Measurements from ENCODE around the gene PHACTR3.

DNA sequence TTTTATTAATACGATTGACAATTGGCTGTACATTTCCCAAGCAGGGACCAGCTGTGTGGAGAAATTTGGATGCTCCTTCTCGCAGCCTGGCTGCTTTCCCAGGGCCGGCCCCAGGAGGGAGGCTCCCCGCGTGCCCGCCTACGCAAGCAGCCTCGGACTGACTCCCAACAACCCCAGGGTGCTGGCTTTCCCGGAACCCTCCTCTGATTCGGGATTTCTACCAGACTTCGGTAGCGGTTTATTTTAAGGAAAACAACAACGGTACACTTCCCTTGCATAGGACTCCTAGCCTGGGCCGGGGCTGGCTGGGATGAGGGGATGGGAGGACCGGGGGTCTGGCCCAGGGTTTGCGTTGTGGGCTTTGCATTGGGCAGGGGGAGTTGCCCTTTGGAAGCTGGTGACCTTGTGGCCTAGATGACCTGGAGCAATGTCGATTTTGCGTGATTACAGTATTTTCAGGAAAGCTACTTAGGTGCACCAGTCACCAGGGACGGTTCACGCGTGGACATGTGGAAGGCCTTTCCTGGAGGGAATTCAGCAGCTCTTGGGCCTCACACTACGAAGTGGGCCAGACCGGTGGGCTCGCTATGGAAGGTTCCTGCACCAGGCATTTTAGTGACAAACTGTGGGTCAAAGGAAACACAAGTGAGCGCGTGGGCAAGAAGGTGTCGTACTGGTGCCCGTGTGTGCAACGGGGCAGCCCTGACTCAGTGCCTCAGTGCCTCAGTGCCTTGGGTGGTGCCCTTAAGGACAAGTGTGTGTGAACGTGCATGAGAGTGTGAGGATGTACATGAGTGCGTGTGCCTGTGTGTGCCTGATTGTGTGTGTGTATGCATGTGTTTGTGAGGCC, 20.7 kb upstream of the PHACTR3 start:
- TF ChIP-seq, protein P1, sequence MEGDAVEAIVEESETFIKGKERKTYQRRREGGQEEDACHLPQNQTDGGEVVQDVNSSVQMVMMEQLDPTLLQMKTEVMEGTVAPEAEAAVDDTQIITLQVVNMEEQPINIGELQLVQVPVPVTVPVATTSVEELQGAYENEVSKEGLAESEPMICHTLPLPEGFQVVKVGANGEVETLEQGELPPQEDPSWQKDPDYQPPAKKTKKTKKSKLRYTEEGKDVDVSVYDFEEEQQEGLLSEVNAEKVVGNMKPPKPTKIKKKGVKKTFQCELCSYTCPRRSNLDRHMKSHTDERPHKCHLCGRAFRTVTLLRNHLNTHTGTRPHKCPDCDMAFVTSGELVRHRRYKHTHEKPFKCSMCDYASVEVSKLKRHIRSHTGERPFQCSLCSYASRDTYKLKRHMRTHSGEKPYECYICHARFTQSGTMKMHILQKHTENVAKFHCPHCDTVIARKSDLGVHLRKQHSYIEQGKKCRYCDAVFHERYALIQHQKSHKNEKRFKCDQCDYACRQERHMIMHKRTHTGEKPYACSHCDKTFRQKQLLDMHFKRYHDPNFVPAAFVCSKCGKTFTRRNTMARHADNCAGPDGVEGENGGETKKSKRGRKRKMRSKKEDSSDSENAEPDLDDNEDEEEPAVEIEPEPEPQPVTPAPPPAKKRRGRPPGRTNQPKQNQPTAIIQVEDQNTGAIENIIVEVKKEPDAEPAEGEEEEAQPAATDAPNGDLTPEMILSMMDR (conservative IDR thresholded peaks at IDR 0.05), result no peak
- no peak for TF ChIP-seq ZFX (IDR thresholded peaks at IDR 0.05)

All from C4-2B (cell line).